ENCODE results near the gene LUC7L3. TPM values are rescaled to one million over a fixed set of nuclear protein-coding genes. Genes with fewer than 3 reads are reported as not detected.
A peak's percentile ranks its signal among the peaks of the same experiment; 100 is the strongest.

The LUC7L3 gene
- total RNA-seq, 2 donors from 2014 or later = 71.2 to 85.6 TPM

DNA sequence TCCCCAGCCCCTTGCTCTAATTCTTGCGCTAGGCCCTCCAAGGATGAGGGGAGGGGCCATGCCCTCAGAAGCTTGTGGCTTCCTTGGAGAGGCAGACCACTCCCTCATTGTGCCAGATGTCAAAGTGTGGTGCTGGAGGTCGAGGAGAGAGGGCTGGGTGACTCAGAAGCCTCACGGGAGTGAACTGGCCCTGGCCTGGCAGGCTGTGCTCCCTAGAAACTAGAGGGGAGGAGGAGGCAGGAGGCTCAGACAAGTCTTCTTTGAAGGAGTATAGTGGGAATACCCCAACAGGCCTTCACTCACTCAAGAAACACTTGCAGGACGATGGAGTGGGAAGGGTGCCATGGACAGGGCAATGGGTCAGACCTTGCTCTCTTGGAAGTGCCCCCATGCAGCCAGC lies 30.2 kb upstream of the LUC7L3 start:
- H3K27ac ChIP-seq = peak overlapping the region; percentile 90 to 94 (median 94)
- no peaks in the 10 kb centered on the region for H3K36me3 ChIP-seq (replicated peaks in 1 of 2; ENCODE audit: insufficient read depth in 1 of 2, low read depth in 2 of 2)
- no peaks in the 10 kb centered on the region for H3K9me3 ChIP-seq
- peak in 1 of 4 donors; percentile 55 for DNase-seq
- ATAC-seq = no peak
- 38 to 41% methylated on average over 3 to 4 of the region's 4 CpGs for WGBS, 2 donors
- H3K4me1 ChIP-seq = peaks cover 97% of the 10 kb centered on the region
- H3K27me3 ChIP-seq = no peaks in the 10 kb centered on the region
- H3K4me3 ChIP-seq = no peak overlapping the region
- intact Hi-C loops (cut with DNase I) = no loop called here
- TF ChIP-seq, protein P1, sequence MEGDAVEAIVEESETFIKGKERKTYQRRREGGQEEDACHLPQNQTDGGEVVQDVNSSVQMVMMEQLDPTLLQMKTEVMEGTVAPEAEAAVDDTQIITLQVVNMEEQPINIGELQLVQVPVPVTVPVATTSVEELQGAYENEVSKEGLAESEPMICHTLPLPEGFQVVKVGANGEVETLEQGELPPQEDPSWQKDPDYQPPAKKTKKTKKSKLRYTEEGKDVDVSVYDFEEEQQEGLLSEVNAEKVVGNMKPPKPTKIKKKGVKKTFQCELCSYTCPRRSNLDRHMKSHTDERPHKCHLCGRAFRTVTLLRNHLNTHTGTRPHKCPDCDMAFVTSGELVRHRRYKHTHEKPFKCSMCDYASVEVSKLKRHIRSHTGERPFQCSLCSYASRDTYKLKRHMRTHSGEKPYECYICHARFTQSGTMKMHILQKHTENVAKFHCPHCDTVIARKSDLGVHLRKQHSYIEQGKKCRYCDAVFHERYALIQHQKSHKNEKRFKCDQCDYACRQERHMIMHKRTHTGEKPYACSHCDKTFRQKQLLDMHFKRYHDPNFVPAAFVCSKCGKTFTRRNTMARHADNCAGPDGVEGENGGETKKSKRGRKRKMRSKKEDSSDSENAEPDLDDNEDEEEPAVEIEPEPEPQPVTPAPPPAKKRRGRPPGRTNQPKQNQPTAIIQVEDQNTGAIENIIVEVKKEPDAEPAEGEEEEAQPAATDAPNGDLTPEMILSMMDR (IDR thresholded peaks at IDR 0.05) = no peak
- TF ChIP-seq POLR2A (IDR thresholded peaks at IDR 0.05) = no peak

DNA sequence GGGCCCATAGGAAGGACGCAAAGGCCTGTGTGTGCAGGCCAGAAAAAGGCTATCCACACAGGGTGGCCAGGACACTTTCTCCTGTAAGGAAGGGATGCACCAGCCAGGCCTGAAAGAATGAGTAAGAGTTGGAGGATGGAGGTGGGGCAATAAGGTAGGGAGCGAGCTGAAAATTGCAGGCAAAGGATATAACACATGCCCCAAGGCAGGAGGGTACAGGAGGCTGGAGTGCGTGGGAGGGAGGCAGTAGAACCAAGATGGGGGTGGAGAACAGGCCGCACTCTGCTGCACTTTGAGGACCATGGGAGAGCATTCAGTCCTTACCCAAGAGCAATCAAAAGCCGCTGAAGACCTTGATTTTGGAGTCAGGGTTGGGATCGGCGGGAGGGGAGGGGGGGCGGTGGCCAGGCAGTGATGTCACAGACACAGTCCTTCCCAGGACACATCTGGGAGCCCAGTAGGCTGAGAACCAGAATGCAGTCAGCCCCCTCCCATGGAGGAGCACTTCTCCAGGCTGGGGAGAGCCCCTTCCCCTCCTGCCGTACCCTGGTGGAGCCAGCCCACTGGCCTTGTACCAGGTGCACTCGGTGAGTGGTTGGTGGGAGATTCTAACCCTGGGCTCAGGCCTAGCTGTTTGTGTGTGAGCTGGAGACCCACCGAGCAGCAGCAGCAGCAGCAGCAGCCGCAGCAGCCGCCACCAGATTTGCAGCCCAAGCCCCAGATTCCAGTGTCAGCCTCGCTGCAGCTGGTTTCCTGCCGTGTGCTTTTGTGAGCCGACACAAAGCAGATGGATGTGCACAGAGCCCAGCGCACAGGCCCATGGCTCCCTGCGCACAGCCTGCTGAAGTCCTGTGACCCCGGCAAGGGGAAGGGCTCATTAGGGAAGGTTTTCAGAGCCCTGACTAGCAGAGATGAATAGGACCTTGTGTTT lies 29.2 kb upstream of the LUC7L3 start:
- ATAC-seq = no peak
- Histone ChIP-seq H3K9me3 (no peaks in the 10 kb centered on the region), H3K27ac (peak overlapping the region; percentile 90 to 94 (median 94)), H3K4me3 (no peak overlapping the region), H3K4me1 (peaks cover 96% of the 10 kb centered on the region), H3K27me3 (no peaks in the 10 kb centered on the region), H3K36me3 (replicated peaks in 1 of 2; ENCODE audit: insufficient read depth in 1 of 2, low read depth in 2 of 2) (no peaks in the 10 kb centered on the region)
- DNase-seq = peak in 1 of 4 donors; percentile 22
- no peak for TF ChIP-seq POLR2A (IDR thresholded peaks at IDR 0.05)
- TF ChIP-seq, protein P1 (IDR thresholded peaks at IDR 0.05) = no peak
- intact Hi-C loops (cut with DNase I) = loop anchor here (10.0 kb wide), 1 partner anchor 205 kb away; no protein-coding TSS in a partner anchor
- 59 to 73% methylated on average over 5 to 18 of the region's 19 CpGs for WGBS, 2 donors

DNA sequence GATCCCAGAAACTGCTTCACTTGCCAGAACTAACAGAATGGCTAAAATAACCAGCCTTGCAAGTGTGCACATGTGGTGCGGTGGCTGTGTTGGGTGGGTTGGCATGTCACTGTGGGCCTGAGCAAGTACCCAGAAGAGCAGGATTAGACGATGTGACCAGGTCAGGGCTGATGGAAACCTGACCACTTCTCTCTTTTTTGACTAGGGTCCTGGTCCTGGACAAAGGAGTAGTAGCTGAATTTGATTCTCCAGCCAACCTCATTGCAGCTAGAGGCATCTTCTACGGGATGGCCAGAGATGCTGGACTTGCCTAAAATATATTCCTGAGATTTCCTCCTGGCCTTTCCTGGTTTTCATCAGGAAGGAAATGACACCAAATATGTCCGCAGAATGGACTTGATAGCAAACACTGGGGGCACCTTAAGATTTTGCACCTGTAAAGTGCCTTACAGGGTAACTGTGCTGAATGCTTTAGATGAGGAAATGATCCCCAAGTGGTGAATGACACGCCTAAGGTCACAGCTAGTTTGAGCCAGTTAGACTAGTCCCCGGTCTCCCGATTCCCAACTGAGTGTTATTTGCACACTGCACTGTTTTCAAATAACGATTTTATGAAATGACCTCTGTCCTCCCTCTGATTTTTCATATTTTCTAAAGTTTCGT lies 28.4 kb upstream of the LUC7L3 start:
- ATAC-seq (no peak), DNase-seq (peak in 1 of 4 donors; percentile 32)
- Histone ChIP-seq H3K27ac (peak overlapping the region; percentile 90 to 94 (median 94)), H3K4me3 (no peak overlapping the region), H3K36me3 (replicated peaks in 1 of 2; ENCODE audit: insufficient read depth in 1 of 2, low read depth in 2 of 2) (peaks cover 0 to 5% of the 10 kb centered on the region in 2 donors), H3K27me3 (no peaks in the 10 kb centered on the region), H3K9me3 (no peaks in the 10 kb centered on the region), H3K4me1 (peaks cover 97% of the 10 kb centered on the region)
- intact Hi-C loops (cut with DNase I) = loop anchor here (10.0 kb wide), 1 partner anchor 206 kb away; no protein-coding TSS in a partner anchor
- 26 to 34% methylated on average over 8 to 9 of the region's 9 CpGs for WGBS, 2 donors
- TF ChIP-seq, protein P1 (IDR thresholded peaks at IDR 0.05) = no peak
- TF ChIP-seq POLR2A (IDR thresholded peaks at IDR 0.05) = no peak

DNA sequence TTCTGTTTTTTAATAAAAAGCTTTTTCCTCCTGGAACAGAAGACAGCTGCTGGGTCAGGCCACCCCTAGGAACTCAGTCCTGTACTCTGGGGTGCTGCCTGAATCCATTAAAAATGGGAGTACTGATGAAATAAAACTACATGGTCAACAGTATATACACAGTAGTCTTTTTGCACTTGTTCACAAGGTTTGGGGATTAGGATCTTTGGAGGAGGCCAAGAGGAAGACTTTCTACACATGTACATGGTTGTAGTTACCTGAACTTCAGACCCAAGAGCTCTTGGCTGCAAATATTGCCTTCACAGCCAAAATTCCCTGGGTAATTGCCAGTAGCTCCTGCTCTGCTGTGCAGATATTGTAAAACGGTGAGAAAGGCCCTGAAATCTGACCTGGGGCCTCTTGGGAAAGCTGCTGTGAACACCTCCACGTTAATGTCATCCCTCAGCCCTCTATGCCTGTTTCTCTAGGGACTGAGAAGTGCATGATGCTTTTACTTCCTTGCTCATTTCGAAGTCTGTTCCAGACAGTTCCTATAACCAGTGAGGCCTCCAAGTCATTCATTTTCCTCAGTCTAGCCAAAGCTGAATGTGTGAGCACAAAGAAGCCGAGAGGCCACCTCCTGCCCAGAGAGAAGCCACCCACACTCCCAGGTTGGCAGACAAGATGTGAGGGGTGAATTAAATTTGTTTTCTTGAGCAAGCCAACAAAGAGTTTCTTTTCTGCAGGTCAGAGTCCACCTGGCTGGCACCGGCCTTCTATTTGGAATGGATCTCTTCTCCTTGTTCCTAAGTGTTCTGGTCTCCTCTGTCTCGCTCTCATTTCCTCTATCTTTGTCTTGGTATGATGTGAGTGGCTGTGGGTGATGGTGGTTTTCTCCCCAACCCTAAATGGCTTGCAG lies 27.6 kb upstream of the LUC7L3 start:
- H3K4me3 ChIP-seq = no peak overlapping the region
- intact Hi-C loops (cut with DNase I) = loop anchor here (10.0 kb wide), 1 partner anchor 207 kb away; no protein-coding TSS in a partner anchor
- H3K9me3 ChIP-seq = no peaks in the 10 kb centered on the region
- WGBS, 2 donors = 15 to 19% methylated on average over 6 of the region's 6 CpGs
- H3K27me3 ChIP-seq = no peaks in the 10 kb centered on the region
- H3K4me1 ChIP-seq = peaks cover 97% of the 10 kb centered on the region
- TF ChIP-seq, protein P1 (IDR thresholded peaks at IDR 0.05) = no peak
- TF ChIP-seq POLR2A (IDR thresholded peaks at IDR 0.05) = no peak
- peak; percentile 83 to 93 (median 90) for DNase-seq
- peaks cover 0 to 7% of the 10 kb centered on the region in 2 donors for H3K36me3 ChIP-seq (replicated peaks in 1 of 2; ENCODE audit: insufficient read depth in 1 of 2, low read depth in 2 of 2)
- peak overlapping the region; percentile 90 to 94 (median 94) for H3K27ac ChIP-seq
- peak; percentile 70 for ATAC-seq

All from body of pancreas (tissue), 4 donors.